Measurements from ENCODE around the gene FNDC5. TPM values are rescaled to one million over a fixed set of nuclear protein-coding genes. Genes with fewer than 3 reads are reported as not detected.
A peak's percentile ranks its signal among the peaks of the same experiment; 100 is the strongest.

FNDC5 gene
- polyA plus RNA-seq, 1 of the 3 experiments (the other 2 are of a cell fraction), result 0.59 TPM

- peak; percentile 51 for DNase-seq
- WGBS (ENCODE audit: low lambda C conversion rate), result 26% methylated on average over 21 of the region's 22 CpGs
- 0 out of 2 replicates have a peak overlapping the region, but pooled peaks have one; percentile 65 for H2AFZ ChIP-seq (ENCODE audit: low read depth)
Measured at GRCh38 chr1:32900371-32900955, 29.8 kb upstream of the FNDC5 start.

More at GRCh38 chr1:32900371-32900955, 29.8 kb upstream of the FNDC5 start:
- H3K4me1 ChIP-seq (ENCODE audit: control insufficient read depth in 1 of 2, insufficient read depth in 2 of 2, low read depth in 1 of 2, low read length in 1 of 2), result peaks cover 0 to 11% of the 10 kb centered on the region in 2 experiments; a peak in 1 of 4 replicates
- no peaks in the 10 kb centered on the region for H3K9me2 ChIP-seq
- H3K36me3 ChIP-seq (replicated peaks in 1 of 2; ENCODE audit: control insufficient read depth in 1 of 2, insufficient read depth in 2 of 2, low read length in 1 of 2), result no peaks in the 10 kb centered on the region
- H3K4me2 ChIP-seq, result peak overlapping the region; percentile 92
- ChIA-PET CTCF (interaction anchor here (1.0 to 2.6 kb wide), 3 partner anchors 11 to 185 kb away, joined by 3 to 14 read pairs (median 5); no protein-coding TSS in a partner anchor), POLR2A (no interaction called here)
- no peak overlapping the region for H3K27ac ChIP-seq (ENCODE audit: low read depth in 2 of 2, low read length in 1 of 2)
- no peaks in the 10 kb centered on the region for H3K9me3 ChIP-seq
- peaks cover 7% of the 10 kb centered on the region; the same call in 1 of the 2 replicates for H3K27me3 ChIP-seq (ENCODE audit: insufficient read depth)
- TF ChIP-seq RCOR1 (IDR thresholded peaks at IDR 0.05; ENCODE audit: low read length), result no peak
- TF ChIP-seq, protein P1, sequence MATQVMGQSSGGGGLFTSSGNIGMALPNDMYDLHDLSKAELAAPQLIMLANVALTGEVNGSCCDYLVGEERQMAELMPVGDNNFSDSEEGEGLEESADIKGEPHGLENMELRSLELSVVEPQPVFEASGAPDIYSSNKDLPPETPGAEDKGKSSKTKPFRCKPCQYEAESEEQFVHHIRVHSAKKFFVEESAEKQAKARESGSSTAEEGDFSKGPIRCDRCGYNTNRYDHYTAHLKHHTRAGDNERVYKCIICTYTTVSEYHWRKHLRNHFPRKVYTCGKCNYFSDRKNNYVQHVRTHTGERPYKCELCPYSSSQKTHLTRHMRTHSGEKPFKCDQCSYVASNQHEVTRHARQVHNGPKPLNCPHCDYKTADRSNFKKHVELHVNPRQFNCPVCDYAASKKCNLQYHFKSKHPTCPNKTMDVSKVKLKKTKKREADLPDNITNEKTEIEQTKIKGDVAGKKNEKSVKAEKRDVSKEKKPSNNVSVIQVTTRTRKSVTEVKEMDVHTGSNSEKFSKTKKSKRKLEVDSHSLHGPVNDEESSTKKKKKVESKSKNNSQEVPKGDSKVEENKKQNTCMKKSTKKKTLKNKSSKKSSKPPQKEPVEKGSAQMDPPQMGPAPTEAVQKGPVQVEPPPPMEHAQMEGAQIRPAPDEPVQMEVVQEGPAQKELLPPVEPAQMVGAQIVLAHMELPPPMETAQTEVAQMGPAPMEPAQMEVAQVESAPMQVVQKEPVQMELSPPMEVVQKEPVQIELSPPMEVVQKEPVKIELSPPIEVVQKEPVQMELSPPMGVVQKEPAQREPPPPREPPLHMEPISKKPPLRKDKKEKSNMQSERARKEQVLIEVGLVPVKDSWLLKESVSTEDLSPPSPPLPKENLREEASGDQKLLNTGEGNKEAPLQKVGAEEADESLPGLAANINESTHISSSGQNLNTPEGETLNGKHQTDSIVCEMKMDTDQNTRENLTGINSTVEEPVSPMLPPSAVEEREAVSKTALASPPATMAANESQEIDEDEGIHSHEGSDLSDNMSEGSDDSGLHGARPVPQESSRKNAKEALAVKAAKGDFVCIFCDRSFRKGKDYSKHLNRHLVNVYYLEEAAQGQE (IDR thresholded peaks at IDR 0.05; ENCODE audit: low read depth, low read length), result no peak
- TF ChIP-seq NFIC (IDR thresholded peaks at IDR 0.05; ENCODE audit: borderline replicate concordance), result no peak
- no peak for TF ChIP-seq YY1 (IDR thresholded peaks at IDR 0.05; ENCODE audit: low read depth)
- TF ChIP-seq RFX5 (IDR thresholded peaks at IDR 0.05; ENCODE audit: low read length), result no peak
- TF ChIP-seq, protein P2, sequence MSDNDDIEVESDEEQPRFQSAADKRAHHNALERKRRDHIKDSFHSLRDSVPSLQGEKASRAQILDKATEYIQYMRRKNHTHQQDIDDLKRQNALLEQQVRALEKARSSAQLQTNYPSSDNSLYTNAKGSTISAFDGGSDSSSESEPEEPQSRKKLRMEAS (IDR thresholded peaks at IDR 0.05; ENCODE audit: low read depth), result no peak
- no peak for TF ChIP-seq GATA2 (CRISPR knock-in tag; IDR thresholded peaks at IDR 0.05)
- TF ChIP-seq IRF3 (IDR thresholded peaks at IDR 0.05; ENCODE audit: low read depth, low read length), result no peak
- TF ChIP-seq FOXJ3 (CRISPR knock-in tag; IDR thresholded peaks at IDR 0.05), result no peak
- H3K79me2 ChIP-seq (ENCODE audit: insufficient read depth), result no peaks in the 10 kb centered on the region
- H3K9ac ChIP-seq, result peak overlapping the region; percentile 41; the same call in 1 of the 2 replicates
- H4K20me1 ChIP-seq (ENCODE audit: insufficient read depth), result no peaks in the 10 kb centered on the region
- peak overlapping the region; percentile 58 to 73 for H3K4me3 ChIP-seq (ENCODE audit: low read depth in 2 of 2, low read length in 1 of 2)
- no peaks in the 10 kb centered on the region for H3F3A ChIP-seq (replicated peaks; ENCODE audit: insufficient read depth)

Measured in SK-N-SH (cell line).